Measurements from ENCODE around the gene SDK1.

SDK1 gene

DNA sequence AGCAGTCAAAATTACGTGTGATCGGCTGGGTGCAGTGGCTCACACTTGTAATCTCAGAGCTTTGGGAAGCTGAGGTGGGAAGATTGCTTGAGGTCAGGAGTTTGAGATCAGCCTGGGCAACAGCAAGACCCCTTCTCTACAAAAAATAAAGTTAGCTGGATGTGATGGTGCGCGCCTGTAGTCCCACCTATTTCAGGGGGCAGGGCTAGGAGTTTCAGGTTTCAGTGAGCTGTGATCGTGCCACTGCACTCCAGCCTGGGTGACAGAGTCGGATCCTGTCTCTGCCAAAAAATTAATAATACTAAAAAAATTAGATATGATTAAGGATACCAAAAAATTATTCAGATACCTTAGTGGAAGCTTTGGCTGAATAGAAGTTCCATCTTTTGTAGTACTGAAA, 136.4 kb downstream of the SDK1 start:
- H3K4me3 ChIP-seq (ENCODE audit: low read depth, low read length): peak overlapping the region; percentile 22
- no peak for DNase-seq (ENCODE audit: low read depth)

DNA sequence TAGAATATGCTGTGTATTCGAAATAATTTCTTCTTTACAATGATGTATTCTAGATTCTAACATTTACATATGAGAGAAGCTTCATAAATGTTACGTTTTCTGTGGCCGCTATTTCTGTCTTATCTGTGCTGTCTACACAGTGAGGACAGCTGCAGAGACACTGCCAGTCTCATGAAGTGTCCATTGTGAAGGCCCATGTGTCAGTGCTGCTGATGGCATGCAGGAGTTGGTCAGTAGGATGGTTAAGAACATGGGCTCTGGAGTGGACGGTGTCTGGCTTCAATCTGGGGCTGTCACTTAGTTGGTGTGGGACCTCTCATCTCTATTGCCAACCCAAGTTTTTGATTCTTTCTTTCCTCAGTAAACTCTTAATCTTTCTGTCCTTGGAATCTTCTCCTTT, 137.3 kb downstream of the SDK1 start:
- no peak overlapping the region for H3K4me3 ChIP-seq (ENCODE audit: low read depth, low read length)
- DNase-seq (ENCODE audit: low read depth): no peak

DNA sequence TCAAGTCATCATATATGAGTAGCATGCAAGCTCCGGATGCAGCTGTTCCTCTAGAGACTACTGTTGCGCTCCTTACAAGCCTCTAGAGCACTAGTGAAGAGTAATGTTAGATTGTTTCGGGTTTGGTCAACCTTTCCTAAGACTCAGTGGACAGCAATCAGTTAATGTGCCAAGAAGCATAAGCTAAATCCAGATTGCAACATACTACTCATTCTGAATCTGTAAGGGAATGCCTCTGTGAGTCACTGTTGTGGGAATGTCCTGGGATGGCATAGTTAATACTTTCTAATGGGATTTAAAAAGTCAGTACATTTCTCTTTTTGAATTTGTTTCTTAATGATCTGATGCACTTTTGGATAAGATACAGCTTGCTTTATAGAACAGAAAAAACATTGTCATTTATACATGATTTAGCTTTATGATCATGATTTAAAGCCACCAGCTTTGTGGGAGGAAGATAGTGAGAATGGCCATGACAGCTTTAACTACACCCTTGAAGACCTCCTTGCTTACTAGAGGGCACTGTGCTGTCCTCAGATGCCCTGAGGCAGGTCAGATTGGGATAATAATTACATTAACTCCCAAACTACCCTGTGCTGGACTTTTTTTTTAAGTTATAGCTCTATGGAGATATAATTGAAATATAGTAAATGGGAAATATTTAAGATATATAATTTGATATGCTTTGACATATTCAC, 138.4 kb downstream of the SDK1 start:
- H3K4me3 ChIP-seq (ENCODE audit: low read depth, low read length): no peak overlapping the region
- peak; percentile 98 for DNase-seq (ENCODE audit: low read depth)

DNA sequence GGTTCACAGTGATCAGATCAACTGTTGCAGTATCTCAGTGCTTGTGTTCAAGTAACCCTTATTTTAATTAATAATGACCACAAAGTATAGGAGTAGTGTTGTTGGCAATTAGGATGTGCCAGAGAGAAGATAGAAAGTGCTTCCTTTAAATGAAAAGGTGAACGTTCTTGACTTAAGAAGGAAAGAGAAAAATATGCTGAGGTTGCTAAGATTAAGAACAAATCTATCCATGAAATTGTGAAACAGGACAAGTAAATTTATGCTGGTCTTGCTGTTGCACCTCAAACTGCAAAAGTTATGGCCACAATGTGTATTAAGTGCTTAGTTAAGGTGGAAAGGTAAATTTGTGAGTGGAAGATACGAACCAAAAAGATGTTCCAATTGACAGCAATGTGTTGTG, 139.5 kb downstream of the SDK1 start:
- DNase-seq (ENCODE audit: low read depth): no peak
- no peak overlapping the region for H3K4me3 ChIP-seq (ENCODE audit: low read depth, low read length)

DNA sequence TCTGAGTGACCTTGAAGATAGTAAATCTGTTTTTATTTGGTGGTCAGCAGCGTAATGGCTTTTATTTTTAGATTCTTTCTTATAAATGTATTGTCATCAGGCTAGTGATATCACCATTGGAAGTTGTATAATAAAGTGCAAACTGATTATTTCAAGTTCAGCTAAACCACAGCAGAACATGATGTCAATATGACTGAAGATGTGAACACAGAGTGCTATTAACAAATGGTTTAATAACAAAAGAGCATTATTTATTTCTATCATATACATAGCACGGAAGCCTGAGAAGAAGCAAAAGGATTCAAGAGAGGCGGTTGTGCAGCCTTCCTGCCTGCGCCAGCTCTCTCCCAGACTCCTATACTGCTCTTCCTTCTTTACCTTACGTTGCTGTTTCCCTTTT, 142.7 kb downstream of the SDK1 start:
- no peak overlapping the region for H3K4me3 ChIP-seq (ENCODE audit: low read depth, low read length)
- no peak for DNase-seq (ENCODE audit: low read depth)

DNA sequence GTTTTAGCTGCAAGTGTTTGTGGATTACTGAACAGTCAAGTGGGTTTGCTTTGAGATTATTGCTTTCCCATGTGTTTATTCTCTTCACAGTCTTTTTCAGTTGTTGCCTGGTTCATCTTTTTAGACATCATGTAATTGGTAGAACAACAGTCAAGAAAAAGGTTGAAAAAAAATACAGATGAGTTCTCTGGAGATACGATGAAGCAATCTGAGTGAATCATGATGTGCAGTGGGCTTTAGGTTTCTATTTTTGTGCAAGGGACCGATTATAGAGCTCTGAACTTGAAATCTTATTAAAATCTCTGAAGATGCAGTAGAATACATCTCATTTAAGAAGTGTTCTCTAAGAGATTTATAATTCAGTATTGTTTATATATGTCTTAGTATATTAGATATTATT, 145.7 kb downstream of the SDK1 start:
- DNase-seq (ENCODE audit: low read depth): no peak
- H3K4me3 ChIP-seq (ENCODE audit: low read depth, low read length): no peak overlapping the region

DNA sequence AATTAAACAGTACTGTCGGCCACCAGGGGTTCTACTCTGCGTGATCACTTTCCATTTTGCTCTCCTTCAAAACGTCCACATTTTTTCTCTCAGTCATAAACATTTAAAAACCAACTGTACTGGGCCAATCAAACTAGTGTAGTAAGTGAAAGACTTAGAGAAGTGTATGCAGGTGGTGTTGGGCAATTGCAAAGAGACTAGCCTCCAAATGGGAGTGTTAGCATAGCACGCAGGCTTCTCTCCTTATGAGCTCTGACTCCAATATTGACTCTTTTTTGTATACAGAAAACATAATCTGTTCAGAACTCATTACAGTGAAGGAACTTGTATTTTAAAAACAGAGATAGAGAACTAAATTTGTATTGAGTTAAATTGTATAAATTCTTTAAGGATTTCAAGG, 150.6 kb downstream of the SDK1 start:
- no peak overlapping the region for H3K4me3 ChIP-seq (ENCODE audit: low read depth, low read length)
- DNase-seq (ENCODE audit: low read depth): no peak

DNA sequence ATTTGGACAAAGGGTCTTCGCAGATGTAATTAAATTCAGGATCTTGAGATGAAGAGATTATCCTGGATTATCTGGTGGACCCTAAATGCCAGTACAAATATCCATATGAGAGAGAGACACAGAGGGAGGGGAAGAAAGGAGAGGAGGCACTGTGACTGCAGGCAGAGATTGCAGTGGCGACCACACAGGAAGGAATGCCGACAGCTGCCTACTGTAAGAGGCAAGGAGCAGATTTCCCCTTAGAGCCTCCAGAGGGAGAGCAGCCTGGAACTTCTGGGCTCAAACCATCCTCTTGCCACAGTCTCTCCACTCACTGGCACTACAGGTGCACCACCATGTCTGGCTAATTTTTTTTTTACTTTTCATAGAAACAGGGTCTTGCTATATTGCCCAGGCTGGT, 152.3 kb downstream of the SDK1 start:
- H3K4me3 ChIP-seq (ENCODE audit: low read depth, low read length): no peak overlapping the region
- DNase-seq (ENCODE audit: low read depth): no peak

DNA sequence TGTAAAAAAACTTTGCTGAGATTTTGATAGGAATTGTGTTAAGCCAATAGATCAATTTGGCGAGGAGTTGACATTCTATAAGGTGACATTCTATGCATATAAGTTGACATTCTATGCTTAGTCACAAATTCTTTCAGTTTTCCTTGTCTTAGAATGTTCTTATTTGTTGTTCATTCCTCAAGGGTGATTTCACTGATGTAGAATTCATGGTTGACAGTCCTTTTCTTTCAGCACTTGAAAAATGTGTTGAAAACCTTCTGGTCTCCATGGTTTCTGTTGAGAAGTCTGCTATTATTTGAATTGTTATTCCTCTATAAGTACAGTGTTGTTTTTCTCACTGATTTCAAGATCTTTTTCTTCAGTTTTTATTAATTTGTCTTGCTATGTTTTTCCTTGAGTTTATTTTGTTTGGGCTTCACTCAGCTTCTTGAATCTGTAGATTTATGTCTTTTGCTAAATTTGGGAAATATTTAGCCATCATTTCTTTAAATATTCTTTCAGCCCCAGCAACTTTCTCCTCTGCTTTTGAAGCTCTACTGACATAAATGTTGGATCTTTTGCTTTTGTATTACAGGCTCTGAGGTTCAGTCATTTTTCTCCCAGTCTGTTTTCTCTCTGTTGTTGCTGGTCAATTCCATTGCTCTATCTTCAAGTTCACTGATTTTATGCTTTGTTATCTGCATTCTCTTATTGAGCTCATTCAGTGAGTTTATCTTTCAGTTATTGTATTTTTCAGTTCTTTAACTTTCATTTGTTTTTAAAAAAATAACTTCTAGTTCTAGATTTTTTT, 154.9 kb downstream of the SDK1 start:
- no peak overlapping the region for H3K4me3 ChIP-seq (ENCODE audit: low read depth, low read length)
- no peak for DNase-seq (ENCODE audit: low read depth)

DNA sequence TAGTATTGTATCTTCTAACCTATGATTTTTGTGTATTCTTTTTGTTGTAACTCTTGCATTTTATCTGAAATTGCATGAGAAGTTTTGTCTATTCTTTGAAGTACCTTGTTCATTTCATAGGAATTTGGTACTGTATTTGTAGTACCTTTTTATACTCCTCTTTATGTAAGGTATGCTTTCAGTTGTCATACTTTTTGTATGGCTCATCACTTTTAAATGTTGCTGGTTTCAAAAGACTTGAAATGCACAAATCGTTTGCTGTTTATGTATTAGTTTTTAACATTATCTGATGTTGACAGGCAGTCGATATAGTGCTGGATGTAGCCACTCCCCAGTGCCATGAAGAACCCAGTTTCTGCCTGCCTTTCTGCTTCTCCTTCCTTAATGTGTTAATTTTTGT, 158.1 kb downstream of the SDK1 start:
- H3K4me3 ChIP-seq (ENCODE audit: low read depth, low read length): no peak overlapping the region
- DNase-seq (ENCODE audit: low read depth): no peak

DNA sequence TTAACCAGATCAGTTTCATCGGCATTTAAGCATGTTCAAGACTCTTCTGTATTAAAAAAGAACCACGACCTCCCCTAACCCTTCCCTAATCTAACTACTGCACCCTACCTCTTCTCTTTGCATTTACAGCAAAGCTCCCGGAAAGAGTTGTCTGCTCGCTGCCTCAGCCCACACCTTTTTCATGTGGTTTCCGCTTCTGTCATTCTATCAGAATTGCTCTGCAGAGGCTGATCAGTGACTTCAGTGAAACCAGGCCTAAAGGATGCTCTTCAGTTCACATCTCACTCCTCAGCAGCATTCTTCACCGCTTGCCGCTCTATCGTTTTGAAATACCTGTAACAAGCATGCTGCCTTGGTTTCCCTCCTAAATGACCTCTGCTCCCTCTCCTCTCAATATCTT, 160.9 kb downstream of the SDK1 start:
- DNase-seq (ENCODE audit: low read depth): no peak

DNA sequence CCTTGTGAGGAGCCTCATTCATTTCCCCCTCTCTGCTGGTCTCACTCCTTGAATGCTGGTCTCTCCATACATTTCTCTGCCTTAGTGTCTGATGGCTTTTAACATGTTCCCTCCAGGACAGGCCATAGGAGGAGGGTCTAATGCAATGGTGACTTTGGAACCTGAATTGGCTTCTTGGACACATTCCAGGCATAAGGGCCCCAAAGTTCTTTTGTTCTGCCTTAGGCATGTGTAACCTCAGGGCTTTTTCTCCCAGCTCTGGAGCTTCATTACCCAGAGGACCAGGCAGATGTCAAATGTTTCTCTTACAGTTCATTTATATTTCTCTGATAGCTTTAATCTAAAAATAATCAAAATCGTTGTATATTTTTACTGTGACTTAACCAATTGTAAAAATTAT, 162.6 kb downstream of the SDK1 start:
- H3K4me3 ChIP-seq (ENCODE audit: low read depth, low read length): no peak overlapping the region
- no peak for DNase-seq (ENCODE audit: low read depth)

More for the DNA sequence above, 160.9 kb downstream of the SDK1 start:
- no peak overlapping the region for H3K4me3 ChIP-seq (ENCODE audit: low read depth, low read length)

DNA sequence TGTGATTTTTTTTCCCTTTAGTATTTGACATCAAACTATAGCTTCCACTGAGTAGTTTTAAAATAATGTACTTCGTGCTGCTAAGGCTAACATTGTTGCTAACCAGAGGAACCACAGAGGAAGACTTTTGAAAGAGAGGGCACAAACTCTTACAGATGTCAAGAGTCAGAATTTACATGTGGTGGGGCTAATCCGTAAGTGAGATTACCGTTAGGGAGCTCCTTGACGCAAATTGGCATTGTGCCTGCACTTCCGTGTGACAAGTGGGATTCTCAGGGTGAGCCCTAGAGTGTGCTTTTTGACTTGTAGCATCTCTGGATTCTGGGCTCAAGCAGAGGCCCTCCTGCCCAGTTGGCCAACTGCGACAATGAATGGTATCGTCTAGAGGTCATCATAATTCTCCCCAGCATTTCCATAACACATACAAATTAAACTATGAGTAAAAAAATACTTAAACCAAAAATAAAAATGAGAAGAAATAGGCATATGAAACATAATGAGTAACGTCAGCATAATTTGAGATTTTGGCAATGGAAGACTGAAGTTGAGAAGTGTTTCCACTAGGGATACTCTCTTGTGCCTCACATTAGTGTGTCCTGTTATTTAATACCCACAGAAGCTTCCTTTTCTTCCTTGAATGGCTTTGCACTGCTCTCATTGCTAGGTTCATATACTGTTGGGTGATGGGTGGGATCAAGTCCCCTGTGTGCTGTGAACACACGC, 164.0 kb downstream of the SDK1 start:
- DNase-seq (ENCODE audit: low read depth): no peak
- no peak overlapping the region for H3K4me3 ChIP-seq (ENCODE audit: low read depth, low read length)

DNA sequence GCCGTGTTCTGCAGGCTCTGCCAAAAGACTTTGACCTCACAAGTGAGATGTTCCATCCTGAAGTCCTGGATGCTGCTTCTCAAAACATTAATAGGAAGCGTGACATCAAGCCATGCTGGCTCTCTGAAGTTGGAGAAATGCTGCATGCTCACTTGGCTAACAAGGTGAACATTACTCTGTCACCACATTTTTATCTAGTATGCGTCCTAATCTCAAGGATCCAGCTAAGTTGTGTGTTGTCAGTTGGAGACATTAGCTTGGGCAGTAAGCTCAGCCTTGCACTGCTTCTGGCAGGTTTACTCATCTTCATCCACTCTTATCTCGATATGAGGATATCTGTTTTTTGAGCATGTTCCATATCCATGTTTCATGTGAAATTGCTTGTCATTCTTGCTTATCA, 165.2 kb downstream of the SDK1 start:
- no peak for DNase-seq (ENCODE audit: low read depth)
- no peak overlapping the region for H3K4me3 ChIP-seq (ENCODE audit: low read depth, low read length)

DNA sequence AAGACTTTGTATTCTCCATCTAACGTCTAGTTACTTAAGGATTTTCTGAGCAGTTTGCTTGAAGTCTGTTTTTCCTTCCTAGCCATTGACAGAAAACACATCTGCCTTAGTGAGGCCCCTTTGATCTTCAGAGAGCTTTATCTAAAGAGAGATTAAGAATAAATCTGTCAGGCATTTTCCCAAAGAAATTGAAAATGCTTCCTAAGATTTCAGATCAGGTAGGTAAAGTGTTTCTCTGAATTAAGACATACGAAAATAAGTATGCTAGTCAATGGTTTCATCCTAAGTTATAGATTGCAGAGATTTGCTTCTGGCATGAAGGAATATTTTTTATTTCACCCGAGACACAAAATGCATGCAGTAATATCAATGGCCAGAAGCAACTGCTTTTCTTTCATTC, 168.6 kb downstream of the SDK1 start:
- DNase-seq (ENCODE audit: low read depth): no peak

DNA sequence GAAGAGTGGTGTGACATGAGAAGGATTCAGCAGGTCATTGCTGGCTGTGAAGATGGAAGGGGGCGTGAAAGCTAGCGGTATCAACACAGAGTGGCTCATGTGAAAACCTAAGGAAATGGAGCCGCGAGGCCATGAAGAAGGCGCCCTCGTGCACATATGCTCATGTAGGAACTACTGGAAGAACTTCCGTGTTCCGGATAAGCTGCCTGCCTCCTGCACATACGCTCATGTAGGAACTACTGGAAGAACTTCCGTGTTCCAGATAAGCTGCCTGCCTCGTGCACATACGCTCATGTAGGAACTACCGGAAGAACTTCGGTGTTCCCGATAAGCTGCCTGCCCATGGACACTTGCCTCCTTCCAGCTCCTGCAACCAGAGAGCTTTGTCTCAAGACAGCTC, 179.1 kb downstream of the SDK1 start:
- no peak for DNase-seq (ENCODE audit: low read depth)
- H3K4me3 ChIP-seq (ENCODE audit: low read depth, low read length): no peak overlapping the region

More for the DNA sequence above, 168.6 kb downstream of the SDK1 start:
- H3K4me3 ChIP-seq (ENCODE audit: low read depth, low read length): no peak overlapping the region

DNA sequence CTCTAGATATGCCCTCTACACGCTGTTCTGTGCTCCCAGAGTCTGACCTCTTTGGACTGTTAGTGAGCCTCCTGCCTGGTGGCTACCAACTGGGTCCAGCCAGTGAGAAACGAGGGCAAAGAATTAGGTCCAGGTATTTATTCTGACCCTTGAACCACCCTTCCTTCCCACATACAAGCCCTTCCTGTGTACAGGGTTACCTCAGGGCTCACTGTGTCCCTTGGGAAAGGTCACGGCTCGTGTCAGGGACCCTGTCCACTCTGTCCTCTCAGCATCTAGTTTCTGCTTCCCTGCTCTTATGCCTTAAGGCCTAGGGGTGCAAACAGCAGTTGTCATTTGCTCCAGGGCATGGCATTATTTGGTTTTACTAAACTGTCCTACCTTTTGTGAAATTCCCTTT, 180.4 kb downstream of the SDK1 start:
- DNase-seq (ENCODE audit: low read depth): no peak
- H3K4me3 ChIP-seq (ENCODE audit: low read depth, low read length): no peak overlapping the region

DNA sequence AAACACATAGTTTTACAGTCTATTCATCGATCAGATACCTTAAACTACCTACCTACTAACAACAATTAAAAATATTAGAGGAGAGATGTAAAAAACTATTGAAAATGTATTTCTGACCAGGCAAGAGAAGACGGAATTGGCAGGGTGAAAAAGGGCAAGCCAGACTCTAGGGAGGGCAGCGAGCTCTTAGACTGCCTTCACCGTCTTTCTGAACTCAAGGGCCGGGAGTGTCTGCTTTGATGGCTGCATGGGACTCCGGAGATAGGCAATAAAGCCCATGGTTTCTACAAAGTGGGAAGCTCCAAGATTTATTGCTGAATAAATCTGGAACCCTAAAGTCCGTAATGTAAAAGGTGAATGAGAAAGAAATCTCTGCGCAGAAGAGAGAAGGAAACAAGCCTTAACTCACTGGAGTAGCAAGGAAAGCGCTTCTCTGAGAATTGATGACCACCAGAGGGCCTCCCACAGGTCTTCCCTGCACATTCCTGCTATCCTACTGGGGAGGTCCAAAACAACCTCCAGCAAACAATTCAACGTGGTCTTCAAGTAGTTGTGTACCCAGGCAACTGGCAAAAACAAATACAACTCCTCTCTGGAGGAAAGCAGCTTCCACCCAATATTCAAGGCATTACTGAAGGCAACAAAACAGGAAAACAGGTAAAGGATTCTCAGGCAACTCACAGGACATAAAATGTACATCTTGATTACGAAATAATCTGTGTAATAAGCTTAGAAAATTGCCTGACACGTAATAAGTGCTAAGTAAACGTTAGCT, 181.3 kb downstream of the SDK1 start:
- H3K4me3 ChIP-seq (ENCODE audit: low read depth, low read length): no peak overlapping the region
- no peak for DNase-seq (ENCODE audit: low read depth)

DNA sequence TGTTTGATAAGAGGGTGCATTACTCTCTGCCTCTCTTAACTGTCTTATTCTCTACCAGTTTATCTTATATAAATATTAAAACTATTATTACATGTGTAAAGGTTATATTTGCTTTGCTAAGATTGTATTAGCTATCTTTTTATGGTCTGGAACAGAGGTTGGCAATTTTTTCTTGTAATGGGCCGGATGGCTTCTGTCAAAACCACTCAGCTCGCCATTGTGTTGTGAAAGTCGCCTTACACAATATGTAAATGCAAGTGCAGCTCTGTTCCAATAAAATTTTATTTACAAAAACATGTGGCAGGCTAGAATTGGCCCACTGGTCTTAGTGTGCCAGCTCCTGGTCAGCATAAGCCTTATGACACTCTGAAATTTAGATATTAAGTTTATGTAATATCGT, 185.8 kb downstream of the SDK1 start:
- no peak for DNase-seq (ENCODE audit: low read depth)
- no peak overlapping the region for H3K4me3 ChIP-seq (ENCODE audit: low read depth, low read length)

DNA sequence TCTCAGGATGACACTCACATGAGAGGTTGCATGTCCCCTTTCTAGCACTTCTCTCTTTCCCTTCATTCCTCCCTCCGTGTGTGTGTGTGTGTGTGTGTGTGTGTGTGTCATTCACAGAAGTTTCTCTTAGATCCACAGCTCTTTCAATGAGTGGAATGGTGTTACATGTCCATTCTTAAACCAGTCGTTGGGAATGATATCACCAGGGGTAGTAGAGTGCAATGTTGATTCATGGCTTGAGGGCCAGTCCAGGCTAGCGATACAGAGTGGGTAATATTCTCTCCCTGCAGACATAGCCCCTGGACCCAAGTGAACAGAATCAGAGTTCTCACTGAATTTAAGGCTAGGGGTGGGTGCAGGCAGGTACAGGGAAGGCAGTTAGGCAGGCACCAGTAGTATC, 187.8 kb downstream of the SDK1 start:
- no peak for DNase-seq (ENCODE audit: low read depth)
- no peak overlapping the region for H3K4me3 ChIP-seq (ENCODE audit: low read depth, low read length)

Data from skeletal muscle cell (primary cell).